Parathyroid adenoma (tissue), 2 donors: ENCODE results near the gene S1PR3.

Experiments
- H2AFZ ChIP-seq: fragments of 300-600 bp; sonication (generic); one replicate; pipeline ENCODE4 v1.7.0; 2017; ENCODE audit warnings: antibody characterized with exemption, mild to moderate bottlenecking
- H3K27ac ChIP-seq: fragments of 300-600 bp; sonication (generic); one replicate; pipeline ENCODE4 v1.7.0; 2017
- H3K27me3 ChIP-seq: fragments of 300-600 bp; sonication (generic); one replicate; pipeline ENCODE4 v1.7.0; 2017; ENCODE audit warnings: low read length; ENCODE audit not compliant: control insufficient read depth, insufficient read depth
- H3K36me3 ChIP-seq: fragments of 300-600 bp; sonication (generic); one replicate; pipeline ENCODE4 v1.7.0; 2017; ENCODE audit warnings: low read length; ENCODE audit not compliant: control insufficient read depth, insufficient read depth
- H3K4me1 ChIP-seq: fragments of 300-600 bp; sonication (generic); one replicate; pipeline ENCODE4 v1.7.0; 2017; ENCODE audit warnings: control low read depth
- H3K4me2 ChIP-seq: fragments of 300-600 bp; sonication (generic); one replicate; pipeline ENCODE4 v1.7.0; 2017; ENCODE audit warnings: low read length
- H3K4me3 ChIP-seq: fragments of 300-600 bp; sonication (generic); one replicate; pipeline ENCODE4 v1.7.0; 2017; ENCODE audit warnings: low read depth, low read length
- H3K79me2 ChIP-seq: fragments of 300-600 bp; sonication (generic); one replicate; pipeline ENCODE4 v1.7.0; 2017; ENCODE audit warnings: control low read depth
- H3K9ac ChIP-seq: fragments of 300-600 bp; sonication (generic); one replicate; pipeline ENCODE4 v1.7.0; 2017; ENCODE audit warnings: mild to moderate bottlenecking
- H3K9me3 ChIP-seq: fragments of 300-600 bp; sonication (generic); one replicate; pipeline ENCODE4 v1.7.0; 2017; ENCODE audit warnings: low read length; ENCODE audit not compliant: control insufficient read depth
- TF ChIP-seq, protein P1 (sequence below): fragments of 300-600 bp; sonication (generic); IDR thresholded peaks from one replicate; pipeline ENCODE4 v1.7.0; 2017; ENCODE audit warnings: antibody characterized with exemption, mild to moderate bottlenecking
- donor health status: primary hyperparathyroidism.

The S1PR3 gene

DNA sequence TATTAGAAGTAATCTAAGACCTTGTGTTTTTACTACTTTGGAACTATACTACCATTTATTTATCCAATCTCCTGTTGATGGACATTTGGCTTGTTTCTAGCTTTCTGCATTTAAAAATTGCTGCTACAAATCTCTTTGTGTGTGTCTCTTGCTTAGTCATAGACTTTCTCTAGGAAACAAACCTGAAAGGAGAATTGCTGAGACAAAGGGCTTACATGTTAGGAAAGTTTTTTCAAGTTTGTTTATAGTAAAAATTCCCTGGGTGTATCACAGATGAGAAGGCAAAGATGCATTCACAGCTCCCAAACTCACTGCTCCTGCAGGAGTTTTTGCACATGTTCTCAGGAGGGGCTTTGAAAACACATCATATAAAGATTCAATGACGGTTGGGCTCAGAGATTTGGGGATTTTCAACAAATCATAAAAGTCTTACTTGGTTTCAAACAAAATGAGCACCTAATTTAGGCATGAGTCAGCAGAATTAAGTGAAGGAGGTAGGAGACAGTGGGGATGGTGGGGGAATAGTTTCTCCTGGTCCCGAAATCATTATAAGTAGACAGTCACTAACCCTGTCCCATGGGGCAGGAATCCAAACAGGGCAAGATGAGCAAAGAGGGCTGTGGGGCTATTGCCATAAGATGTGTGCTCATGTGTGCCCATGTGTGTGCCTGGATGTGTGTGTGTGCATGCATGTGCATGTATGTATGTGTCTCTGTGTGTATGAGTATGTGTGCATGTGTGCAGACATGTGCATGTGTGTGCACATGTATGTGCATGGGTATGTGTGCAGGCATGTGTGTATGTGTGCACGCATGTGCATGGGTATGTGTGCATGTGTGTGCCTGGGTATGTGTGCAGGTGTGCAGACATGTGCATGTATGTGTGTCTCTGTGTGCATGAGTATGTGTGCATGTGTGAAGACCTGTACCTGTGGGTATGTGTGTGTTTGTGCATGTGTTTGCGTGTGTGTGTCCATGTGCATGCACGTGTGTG is 43.4 kb upstream of the S1PR3 start:
- no peaks in the 10 kb centered on the region for H3K27me3 ChIP-seq
- no peak overlapping the region for H3K27ac ChIP-seq
- no peaks in the 10 kb centered on the region for H3K4me1 ChIP-seq
- H3K79me2 ChIP-seq: no peaks in the 10 kb centered on the region
- H3K9me3 ChIP-seq: no peaks in the 10 kb centered on the region
- no peak overlapping the region for H2AFZ ChIP-seq
- TF ChIP-seq, protein P1, sequence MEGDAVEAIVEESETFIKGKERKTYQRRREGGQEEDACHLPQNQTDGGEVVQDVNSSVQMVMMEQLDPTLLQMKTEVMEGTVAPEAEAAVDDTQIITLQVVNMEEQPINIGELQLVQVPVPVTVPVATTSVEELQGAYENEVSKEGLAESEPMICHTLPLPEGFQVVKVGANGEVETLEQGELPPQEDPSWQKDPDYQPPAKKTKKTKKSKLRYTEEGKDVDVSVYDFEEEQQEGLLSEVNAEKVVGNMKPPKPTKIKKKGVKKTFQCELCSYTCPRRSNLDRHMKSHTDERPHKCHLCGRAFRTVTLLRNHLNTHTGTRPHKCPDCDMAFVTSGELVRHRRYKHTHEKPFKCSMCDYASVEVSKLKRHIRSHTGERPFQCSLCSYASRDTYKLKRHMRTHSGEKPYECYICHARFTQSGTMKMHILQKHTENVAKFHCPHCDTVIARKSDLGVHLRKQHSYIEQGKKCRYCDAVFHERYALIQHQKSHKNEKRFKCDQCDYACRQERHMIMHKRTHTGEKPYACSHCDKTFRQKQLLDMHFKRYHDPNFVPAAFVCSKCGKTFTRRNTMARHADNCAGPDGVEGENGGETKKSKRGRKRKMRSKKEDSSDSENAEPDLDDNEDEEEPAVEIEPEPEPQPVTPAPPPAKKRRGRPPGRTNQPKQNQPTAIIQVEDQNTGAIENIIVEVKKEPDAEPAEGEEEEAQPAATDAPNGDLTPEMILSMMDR: no peak
- H3K4me2 ChIP-seq: no peak overlapping the region
- no peak overlapping the region for H3K9ac ChIP-seq
- no peaks in the 10 kb centered on the region for H3K36me3 ChIP-seq
- H3K4me3 ChIP-seq: no peak overlapping the region

DNA sequence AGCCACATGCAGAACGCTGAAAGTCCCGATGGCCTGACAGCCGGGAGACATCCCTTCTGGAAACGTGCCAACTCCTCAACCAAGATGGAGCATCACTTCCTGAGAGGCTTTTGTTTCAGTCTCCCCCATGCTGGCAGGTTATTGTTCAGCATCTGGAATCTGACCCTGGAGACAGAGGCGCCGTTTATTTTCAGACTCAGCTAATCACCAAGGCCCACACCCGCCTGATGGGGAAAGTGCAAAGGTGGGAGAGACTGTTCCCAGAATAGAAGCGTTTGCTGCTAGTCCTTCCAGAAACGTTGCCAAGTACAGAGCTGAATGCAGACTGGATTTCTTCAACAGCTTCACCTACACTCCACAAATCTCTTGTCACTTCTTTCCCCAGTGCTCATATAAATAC is 41.8 kb upstream of the S1PR3 start:
- Histone ChIP-seq H3K9me3 (no peaks in the 10 kb centered on the region), H3K9ac (no peak overlapping the region), H3K27ac (no peak overlapping the region), H3K4me3 (no peak overlapping the region), H3K4me1 (no peaks in the 10 kb centered on the region), H3K4me2 (no peak overlapping the region), H3K27me3 (no peaks in the 10 kb centered on the region), H2AFZ (no peak overlapping the region), H3K36me3 (no peaks in the 10 kb centered on the region), H3K79me2 (no peaks in the 10 kb centered on the region)
- TF ChIP-seq, protein P1: no peak

DNA sequence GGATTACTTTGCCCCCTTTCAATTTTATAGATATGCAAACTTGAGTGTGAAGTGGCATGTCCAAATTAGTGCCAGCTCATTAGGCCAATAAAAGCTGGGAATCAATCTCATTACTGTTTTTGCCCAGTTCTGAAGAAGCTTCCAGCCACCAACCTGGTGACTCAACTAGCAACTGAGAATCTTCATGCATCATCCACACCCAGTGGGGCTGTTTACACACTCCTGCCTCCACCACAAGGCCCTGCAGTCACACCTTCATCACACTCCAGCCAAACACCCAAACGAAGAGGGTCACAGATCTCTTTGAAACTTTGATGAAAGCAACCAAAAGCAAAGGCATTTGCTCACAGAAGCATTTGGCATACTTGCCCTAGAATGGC is 41.3 kb upstream of the S1PR3 start:
- H3K9me3 ChIP-seq: no peaks in the 10 kb centered on the region
- no peaks in the 10 kb centered on the region for H3K79me2 ChIP-seq
- H3K27ac ChIP-seq: no peak overlapping the region
- TF ChIP-seq, protein P1: no peak
- no peak overlapping the region for H3K4me3 ChIP-seq
- H2AFZ ChIP-seq: no peak overlapping the region
- no peak overlapping the region for H3K9ac ChIP-seq
- no peak overlapping the region for H3K4me2 ChIP-seq
- H3K27me3 ChIP-seq: no peaks in the 10 kb centered on the region
- no peaks in the 10 kb centered on the region for H3K4me1 ChIP-seq
- no peaks in the 10 kb centered on the region for H3K36me3 ChIP-seq

DNA sequence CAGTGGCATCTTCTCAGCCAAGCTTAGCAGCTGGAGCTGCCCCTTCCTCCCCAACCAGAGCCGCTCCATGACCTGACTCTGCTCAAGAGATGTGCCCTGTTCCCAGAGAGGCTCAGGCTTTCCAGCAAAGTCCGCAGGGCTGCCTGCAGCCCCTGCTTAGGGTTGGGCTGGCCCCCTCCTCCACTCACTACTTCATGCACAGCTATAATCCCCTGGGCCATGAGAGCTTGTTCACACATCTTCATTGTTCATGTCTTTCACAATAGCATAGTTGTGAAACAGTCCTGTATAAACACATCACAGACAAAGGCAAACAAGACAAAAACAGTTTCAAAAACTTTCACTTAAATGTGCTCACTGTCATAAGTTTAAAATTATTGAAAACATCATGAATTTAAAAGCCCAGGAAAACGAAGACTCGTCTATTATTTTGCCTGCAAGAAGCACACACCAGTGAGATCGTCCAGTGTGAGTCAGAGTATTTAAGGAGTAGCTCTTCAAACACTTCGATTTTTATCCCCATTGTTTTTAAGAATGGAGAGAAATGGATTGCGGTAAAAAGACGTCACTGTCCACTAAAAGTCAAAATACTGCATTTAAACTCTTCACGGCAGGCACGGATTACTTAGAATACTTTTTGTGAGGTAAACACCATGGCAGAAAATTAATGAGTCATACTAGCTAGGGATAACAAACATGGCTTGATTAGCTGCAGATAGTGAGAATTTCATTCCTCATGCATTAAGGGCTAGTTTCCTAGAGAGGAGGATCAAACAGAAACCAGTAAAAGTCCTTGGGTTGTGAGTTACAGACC is 40.7 kb upstream of the S1PR3 start:
- Histone ChIP-seq H3K9ac (no peak overlapping the region), H3K36me3 (no peaks in the 10 kb centered on the region), H3K4me2 (no peak overlapping the region), H3K27ac (no peak overlapping the region), H3K9me3 (no peaks in the 10 kb centered on the region), H3K4me1 (no peaks in the 10 kb centered on the region), H3K27me3 (no peaks in the 10 kb centered on the region), H3K79me2 (no peaks in the 10 kb centered on the region), H2AFZ (no peak overlapping the region), H3K4me3 (no peak overlapping the region)
- TF ChIP-seq, protein P1: no peak
